ENCODE measurements around the gene UPK3BL2. TPM values are rescaled to one million over a fixed set of nuclear protein-coding genes. Genes with fewer than 3 reads are reported as not detected.
"Not testable (repeated sequence)": the region's sequence is repeated elsewhere in the genome, so short reads cannot be mapped to it uniquely, and the experiment has no call there.

Gene UPK3BL2
- total and polyA plus RNA-seq, 9 of the 15 experiments (the other 6 are each of a cell fraction or from before 2014, with no cell fraction given): 0.77 to 24.8 (median 6.9) TPM; not detected in 1

DNA sequence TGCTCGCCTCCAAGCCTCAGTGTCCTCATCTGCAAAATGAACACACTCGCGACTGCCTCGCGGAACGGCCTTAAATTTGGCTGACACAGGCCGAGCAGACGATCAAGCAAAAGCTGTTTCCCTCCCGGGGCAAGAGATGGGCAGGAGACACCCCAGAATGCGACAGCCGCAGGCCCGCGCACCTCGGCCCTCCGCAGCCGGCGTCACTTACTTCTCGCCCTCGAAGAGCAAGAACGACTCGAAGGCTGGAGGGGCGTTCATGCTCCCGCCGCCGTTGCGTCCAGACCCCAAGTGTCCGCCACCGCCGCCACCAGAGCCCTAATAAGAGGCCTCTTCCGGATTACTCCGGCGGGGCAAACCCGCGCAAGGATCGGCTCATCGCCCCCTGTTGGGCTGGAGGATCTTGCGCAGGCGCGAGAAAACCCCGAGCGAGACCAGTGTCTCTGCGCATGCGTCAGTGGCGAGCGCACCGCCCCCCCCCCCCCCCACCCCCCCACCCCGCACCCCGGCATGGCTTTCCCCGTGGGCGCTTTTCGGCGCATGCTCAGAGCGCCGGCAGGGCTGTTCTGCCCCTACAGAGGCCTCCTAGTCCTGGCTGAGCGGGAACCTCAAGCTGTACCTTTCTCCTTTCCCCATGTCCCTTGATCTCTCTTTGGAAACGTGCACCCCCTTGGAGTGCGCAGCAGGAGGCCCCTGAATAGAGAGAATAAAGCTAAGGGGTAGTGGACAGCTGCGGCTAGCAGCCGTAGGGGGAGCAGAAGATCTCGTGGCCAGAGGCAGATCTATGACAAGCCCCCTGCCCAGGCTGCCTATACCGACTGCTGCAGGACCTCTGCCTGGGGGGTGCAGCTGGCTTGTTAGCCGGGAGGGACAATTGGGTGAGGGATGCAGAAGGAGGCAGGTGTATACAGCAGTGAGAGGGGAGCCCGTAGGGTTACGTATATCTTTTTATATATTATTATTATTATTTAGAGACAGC, 29.1 kb upstream of the UPK3BL2 start, which contains the start of gene POLR2J3 (continued):
- TF ChIP-seq ETS1 (conservative IDR thresholded peaks at IDR 0.05; ENCODE audit: control insufficient read depth, low read depth, low read length): 0 out of 2 replicates have a peak, but pooled peaks have one; percentile 31
- peak; percentile 20 for TF ChIP-seq HNRNPLL (IDR thresholded peaks at IDR 0.05; ENCODE audit: low read depth, low read length, poor library complexity, severe bottlenecking)
- 0 out of 2 replicates have a peak, but pooled peaks have one; percentile 17 for TF ChIP-seq ZBTB40 (IDR thresholded peaks at IDR 0.05)
- not testable (repeated sequence) for TF ChIP-seq ZBTB40 (CRISPR knock-in tag; IDR thresholded peaks at IDR 0.05)
- TF ChIP-seq THAP12 (CRISPR knock-in tag; IDR thresholded peaks at IDR 0.05): peak; percentile 39; the same call in 1 of the 2 replicates
- peak; percentile 64 for TF ChIP-seq RBBP5 (IDR thresholded peaks at IDR 0.05; ENCODE audit: borderline replicate concordance, insufficient read depth, low read length, poor library complexity, severe bottlenecking)
- TF ChIP-seq SIN3B (IDR thresholded peaks at IDR 0.05; ENCODE audit: low read depth): peak; percentile 68
- TF ChIP-seq PML (IDR thresholded peaks at IDR 0.05; ENCODE audit: low read length): 0 out of 2 replicates have a peak, but pooled peaks have one; percentile 30
- peak; percentile 60 for TF ChIP-seq VEZF1 (CRISPR knock-in tag; IDR thresholded peaks at IDR 0.05)
- TF ChIP-seq POLR2G (IDR thresholded peaks at IDR 0.05; ENCODE audit: low read depth, low read length): peak; percentile 75
